HG03097 (cell line): ENCODE measurements around the gene GNAO1.
"Not testable (repeated sequence)": the region's sequence is repeated elsewhere in the genome, so short reads cannot be mapped to it uniquely, and the experiment has no call there.

Experiments used
- ATAC-seq: cut with Tn5 transposase; IDR thresholded peaks from one replicate; pipeline ENCODE4 v1.9.1; 2021; ENCODE audit not compliant: unreplicated experiment, low FRiP score

GNAO1 gene

GRCh38 chr16:56379044-56379443 lies 187.8 kb downstream of the GNAO1 start:
- ATAC-seq, result not testable (repeated sequence)

DNA sequence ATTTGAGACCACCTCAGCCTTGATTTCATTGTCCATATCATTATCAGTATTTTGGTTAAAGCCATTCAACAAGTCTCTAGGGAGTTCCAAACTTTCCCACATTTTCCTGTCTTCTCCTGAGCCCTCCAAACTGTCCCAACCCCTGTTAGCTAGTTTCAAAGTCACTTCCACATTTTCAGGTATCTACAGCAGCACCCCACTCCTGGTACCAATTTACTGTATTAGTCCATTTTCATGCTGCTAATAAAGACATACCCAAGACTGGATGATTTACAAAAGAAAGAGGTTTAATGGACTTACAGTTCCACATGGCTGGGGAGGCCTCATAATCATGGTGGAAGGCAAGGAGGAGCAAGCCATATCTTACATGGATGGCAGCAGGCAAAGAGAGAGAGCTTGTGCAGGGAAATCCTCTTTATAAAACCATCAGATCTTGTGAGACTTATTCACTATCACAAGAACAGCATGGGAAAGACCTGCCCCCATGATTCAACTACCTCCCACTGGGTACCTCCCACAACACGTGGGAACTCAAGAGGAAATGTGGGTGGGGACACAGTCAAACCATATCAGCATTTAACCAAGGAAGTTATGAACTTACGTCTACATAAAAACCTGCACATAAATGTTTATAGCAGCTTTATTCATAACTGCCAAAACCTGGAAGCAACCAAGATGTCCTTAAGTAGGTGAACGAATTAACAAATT lies 189.6 kb downstream of the GNAO1 start:
- not testable (repeated sequence) for ATAC-seq

GRCh38 chr16:56382459-56382858 lies 191.2 kb downstream of the GNAO1 start:
- ATAC-seq, result no peak

DNA sequence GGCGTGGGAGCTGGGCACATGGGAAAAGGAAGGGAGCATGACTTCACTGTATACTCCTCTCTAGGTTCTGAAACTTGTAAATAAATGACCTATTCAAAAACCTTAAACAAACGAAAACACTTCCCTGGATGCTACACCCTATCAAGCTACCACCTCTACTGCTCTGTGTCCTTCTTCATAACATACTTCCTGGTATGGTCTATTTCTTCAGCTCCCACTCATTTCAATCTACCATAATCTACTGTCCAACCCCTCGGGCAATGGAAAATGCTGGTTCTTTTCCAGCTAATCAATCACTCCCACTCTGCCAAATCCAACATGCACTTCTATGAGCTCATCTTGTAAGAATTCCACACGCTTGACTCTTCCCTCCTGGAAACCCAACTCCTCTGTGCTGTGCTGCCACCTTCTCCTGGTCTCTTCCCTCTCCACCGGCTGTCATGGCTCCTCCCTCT lies 191.6 kb downstream of the GNAO1 start:
- no peak for ATAC-seq

DNA sequence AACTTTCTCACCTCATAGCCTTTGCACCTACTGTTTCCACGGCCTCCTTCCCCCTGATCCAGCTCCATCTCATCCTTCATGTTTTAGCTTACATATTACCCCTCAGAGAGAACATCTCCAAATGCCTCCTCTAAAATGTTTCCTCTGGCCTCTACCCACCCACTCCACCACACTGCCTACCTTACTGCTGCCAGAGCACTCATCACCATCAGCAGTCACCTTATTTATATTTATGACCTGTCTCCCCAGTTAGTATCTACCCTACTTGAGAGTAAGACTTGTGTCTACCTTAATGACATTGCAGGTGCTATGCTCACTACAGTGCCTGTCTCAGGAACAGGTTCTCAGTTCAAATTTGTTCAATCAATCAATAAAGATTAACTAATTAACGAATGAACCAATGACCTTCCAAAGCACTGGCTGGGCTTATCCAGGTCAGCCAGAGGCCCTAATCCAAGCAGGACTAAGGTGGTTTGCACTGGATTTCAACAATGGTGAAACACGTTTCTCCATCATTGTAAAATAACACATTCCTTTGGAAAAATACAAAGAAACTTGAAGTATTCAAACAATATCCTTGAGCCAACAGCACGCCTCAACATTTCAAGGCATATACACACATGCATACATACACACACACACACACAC lies 192.9 kb downstream of the GNAO1 start:
- no peak for ATAC-seq

- ATAC-seq, result no peak
Observed at GRCh38 chr16:56387396-56387795, 196.1 kb downstream of the GNAO1 start.

DNA sequence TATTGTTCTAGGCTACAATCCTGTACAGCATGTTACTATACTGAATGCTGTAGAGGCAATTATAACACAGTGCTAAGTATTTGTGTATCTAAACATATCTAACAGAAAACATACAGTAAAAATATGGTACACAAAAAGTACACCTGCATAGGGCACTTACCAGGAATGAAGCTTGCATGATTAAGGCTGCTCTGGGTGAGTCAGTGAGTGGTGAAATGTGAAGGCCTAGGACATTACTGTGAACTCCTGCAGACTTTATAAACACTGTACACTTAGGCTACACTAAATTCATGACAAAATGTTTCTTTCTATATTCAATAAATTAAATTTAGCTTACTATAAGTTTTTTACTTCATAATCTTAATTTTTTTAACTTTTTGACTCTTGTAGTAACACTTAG lies 196.9 kb downstream of the GNAO1 start:
- no peak for ATAC-seq

DNA sequence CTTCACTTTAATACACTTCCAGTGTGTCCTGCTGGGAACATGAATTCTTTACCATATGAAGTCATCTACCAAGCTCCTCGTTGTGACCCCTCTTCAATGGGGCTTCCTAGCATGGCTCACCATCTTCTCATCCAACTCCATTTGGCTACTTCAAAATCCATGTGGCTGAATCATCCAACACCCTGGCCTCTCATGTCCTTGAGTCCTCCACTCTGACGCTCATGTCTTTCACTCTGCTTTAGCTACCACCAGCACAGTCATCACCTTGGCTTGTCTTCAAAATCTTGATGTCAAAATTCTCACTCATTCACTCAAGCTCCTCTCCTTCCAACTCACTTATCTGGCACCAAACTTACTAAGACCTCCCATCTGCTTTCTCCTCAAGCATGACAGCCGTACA lies 198.3 kb downstream of the GNAO1 start:
- no peak for ATAC-seq

DNA sequence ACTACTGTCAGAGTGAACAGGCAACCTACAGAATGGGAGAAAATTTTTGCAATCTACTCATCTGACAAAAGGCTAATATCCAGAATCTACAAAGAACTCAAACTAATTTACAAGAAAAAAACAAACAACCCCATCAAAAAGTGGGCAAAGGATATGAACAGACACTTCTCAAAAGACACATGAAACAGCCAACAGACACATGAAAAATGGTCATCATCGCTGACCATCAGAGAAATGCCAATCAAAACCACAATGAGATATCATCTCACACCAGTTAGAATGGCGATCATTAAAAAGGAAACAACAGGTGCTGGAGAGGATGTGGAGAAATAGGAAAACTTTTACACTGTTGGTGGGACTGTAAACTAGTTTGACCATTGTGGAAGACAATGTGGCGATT lies 205.4 kb downstream of the GNAO1 start:
- not testable (repeated sequence) for ATAC-seq

- no peak for ATAC-seq
Observed at GRCh38 chr16:56399047-56399446, 207.8 kb downstream of the GNAO1 start.

DNA sequence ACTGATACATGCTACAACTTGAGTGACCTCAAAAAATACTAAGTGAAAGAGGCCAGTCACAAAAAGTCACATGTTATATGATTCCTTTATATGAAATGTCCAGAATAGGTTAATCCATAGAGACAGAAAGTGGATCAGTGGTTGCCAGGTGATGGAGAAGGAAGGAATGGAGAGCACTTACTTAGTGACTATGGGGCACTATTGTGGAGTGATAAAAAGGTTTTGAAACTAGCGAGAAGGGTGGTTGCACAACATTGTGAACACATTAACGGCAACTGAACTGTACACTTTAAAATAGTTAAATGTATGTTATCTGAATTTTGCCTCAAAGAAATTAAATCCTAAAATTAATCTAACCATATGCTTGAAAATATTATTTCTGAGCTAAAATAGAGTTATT lies 208.2 kb downstream of the GNAO1 start:
- ATAC-seq, result no peak

- ATAC-seq, result no peak
Observed at GRCh38 chr16:56400458-56400857, 209.2 kb downstream of the GNAO1 start.

GRCh38 chr16:56401482-56401881 lies 210.2 kb downstream of the GNAO1 start:
- no peak for ATAC-seq

DNA sequence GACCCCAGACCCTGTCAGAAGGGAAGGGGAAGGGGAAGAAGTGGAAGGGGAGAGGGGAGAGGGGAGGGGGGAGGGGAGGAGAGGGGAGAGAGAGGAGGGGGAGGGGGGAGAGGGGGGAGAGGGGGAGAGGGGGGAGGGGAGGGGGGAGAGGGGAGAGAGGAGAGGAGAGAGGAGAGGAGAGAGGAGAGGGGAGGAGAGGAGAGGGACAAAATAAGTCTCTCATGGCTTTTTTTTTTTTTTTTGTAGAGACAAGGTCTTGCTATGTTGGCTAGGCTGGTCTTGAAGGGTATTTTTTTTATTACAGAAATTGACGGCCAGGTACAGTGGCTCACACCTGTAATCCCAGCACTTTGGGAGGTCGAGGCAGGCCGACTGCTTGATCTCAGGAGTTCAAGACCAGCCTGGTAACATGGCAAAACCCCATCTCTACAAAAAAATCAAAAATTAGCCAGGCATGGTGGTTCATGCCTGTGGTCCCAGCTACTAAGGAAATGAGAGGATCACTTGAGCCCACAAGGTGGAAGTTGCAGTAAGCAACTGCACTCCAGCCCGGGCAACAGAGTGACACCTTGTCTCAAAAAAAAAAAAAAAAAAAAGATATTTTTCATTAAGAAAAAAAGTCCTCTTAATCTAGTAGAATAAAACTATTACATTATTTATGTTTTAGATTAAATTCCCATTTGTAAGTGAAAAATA lies 214.8 kb downstream of the GNAO1 start:
- ATAC-seq, result no peak
